ENCODE measurements around the gene RAB40C.
A peak's percentile ranks its signal among the peaks of the same experiment; 100 is the strongest.

Gene RAB40C

GRCh38 chr16:641326-642188 is 51.7 kb downstream of the RAB40C start, which contains the start of gene MCRIP2:
Gene MCRIP2 (plus strand): TSS chr16:641828. CDS start chr16:641992, 164 bp downstream.
- H3K27me3 ChIP-seq (ENCODE audit: insufficient read depth, low read depth, severe bottlenecking): no peaks in the 10 kb centered on the region
- no peak for TF ChIP-seq CTCF (IDR thresholded peaks at IDR 0.05; ENCODE audit: low read depth, low read length)
- no peaks in the 10 kb centered on the region for H3K9me3 ChIP-seq (ENCODE audit: severe bottlenecking)
- H3K4me3 ChIP-seq (ENCODE audit: low read depth, low read length): peak within 1 kb of the TSS; percentile 58
- no peaks in the 10 kb centered on the region; the same call in 1 of the 2 replicates for H3K36me3 ChIP-seq
- H3K27ac ChIP-seq: peak within 1 kb of the TSS; percentile 80
- peak; percentile 85 for DNase-seq

DNA sequence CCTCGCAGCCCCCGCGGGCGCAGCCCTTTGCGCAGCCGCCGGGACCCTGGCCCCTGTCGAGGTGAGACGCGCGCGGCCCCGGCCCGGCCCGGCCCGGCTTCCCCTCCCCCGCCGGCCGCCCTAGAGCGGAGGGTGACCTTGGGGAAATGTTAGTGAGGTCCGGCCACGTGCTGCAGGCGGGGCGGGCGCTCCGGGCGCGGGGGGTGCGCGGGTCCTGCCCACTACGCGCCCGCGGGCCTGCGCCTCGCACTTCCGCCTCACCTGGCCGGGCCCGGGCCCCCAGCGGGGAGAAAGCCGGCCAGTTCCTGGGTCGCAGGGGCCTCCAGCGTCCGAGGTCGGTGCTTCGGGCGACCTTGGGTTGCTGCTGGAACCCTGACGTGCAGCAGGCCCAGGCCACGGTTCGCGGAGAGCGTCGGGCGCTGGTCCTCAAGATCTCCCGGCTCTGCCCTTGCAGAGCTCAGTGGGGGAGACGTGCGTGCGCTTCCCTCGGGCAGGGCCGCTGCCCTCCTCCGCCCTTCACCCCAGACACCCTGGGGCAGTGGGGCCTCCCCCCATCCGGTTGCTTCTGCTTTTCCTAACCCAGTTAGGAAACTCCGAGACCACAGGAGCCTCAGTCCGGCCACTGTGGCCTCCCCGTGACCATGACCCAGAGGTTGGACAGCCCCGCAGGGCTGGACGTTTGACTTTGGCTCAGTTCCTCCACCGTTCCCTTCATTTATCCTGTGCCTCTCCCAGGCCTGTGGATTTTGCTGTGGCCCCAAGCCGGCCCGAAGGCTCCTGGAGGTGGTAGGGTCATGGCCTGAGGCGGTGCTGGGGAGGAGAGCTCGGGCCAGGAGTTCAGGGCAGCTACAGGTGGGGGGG is 52.6 kb downstream of the RAB40C start:
- H3K27ac ChIP-seq: peak overlapping the region; percentile 27; the same call in 1 of the 2 replicates

GRCh38 chr16:643050-643368 is 53.1 kb downstream of the RAB40C start:
- DNase-seq: no peak
- Histone ChIP-seq H3K4me3 (ENCODE audit: low read depth, low read length) (no peak overlapping the region), H3K27ac (no peak overlapping the region), H3K27me3 (ENCODE audit: insufficient read depth, low read depth, severe bottlenecking) (no peaks in the 10 kb centered on the region), H3K36me3 (no peaks in the 10 kb centered on the region; the same call in 1 of the 2 replicates), H3K9me3 (ENCODE audit: severe bottlenecking) (no peaks in the 10 kb centered on the region)
- TF ChIP-seq CTCF (IDR thresholded peaks at IDR 0.05; ENCODE audit: low read depth, low read length): no peak

More for the DNA sequence above, 52.6 kb downstream of the RAB40C start:
- Histone ChIP-seq H3K36me3 (no peaks in the 10 kb centered on the region; the same call in 1 of the 2 replicates), H3K27me3 (ENCODE audit: insufficient read depth, low read depth, severe bottlenecking) (no peaks in the 10 kb centered on the region), H3K9me3 (ENCODE audit: severe bottlenecking) (no peaks in the 10 kb centered on the region), H3K4me3 (ENCODE audit: low read depth, low read length) (peak overlapping the region; percentile 58)
- DNase-seq: peak; percentile 42
- no peak for TF ChIP-seq CTCF (IDR thresholded peaks at IDR 0.05; ENCODE audit: low read depth, low read length)

GRCh38 chr16:644556-644955 is 54.7 kb downstream of the RAB40C start:
- TF ChIP-seq CTCF (IDR thresholded peaks at IDR 0.05; ENCODE audit: low read depth, low read length): no peak
- Histone ChIP-seq H3K27ac (no peak overlapping the region), H3K9me3 (ENCODE audit: severe bottlenecking) (no peaks in the 10 kb centered on the region), H3K36me3 (no peaks in the 10 kb centered on the region; the same call in 1 of the 2 replicates), H3K27me3 (ENCODE audit: insufficient read depth, low read depth, severe bottlenecking) (no peaks in the 10 kb centered on the region), H3K4me3 (ENCODE audit: low read depth, low read length) (no peak overlapping the region)
- no peak for DNase-seq

GRCh38 chr16:645852-646678 is 56.2 kb downstream of the RAB40C start:
- no peak overlapping the region for H3K27ac ChIP-seq

More at GRCh38 chr16:645852-646678, 56.2 kb downstream of the RAB40C start:
- no peaks in the 10 kb centered on the region for H3K9me3 ChIP-seq (ENCODE audit: severe bottlenecking)
- peaks cover 9% of the 10 kb centered on the region for H3K36me3 ChIP-seq
- no peak for DNase-seq
- no peak for TF ChIP-seq CTCF (IDR thresholded peaks at IDR 0.05; ENCODE audit: low read depth, low read length)
- no peak overlapping the region for H3K4me3 ChIP-seq (ENCODE audit: low read depth, low read length)
- no peaks in the 10 kb centered on the region for H3K27me3 ChIP-seq (ENCODE audit: insufficient read depth, low read depth, severe bottlenecking)
